SK-N-SH treated with all-trans-retinoic acid at 6 μM for 48 hours (cell line): ENCODE data around the gene CHST15.

Source experiments
- ARNTL ChIP-seq: fragments of 450-650 bp; formaldehyde crosslinking; IDR thresholded peaks from 2 replicates; pipeline ENCODE4 v1.5.0; 2020; ENCODE audit warnings: low read depth, mild to moderate bottlenecking, moderate library complexity, borderline replicate concordance
- BACH2 ChIP-seq: fragments of 250-450 bp; sonication (Bioruptor Pico); IDR thresholded peaks from 2 replicates; pipeline ENCODE4 v1.9.0; 2021; ENCODE audit warnings: mild to moderate bottlenecking, borderline replicate concordance
- CREB5 ChIP-seq: fragments of 250-450 bp; sonication (Bioruptor Pico); IDR thresholded peaks from 2 replicates; pipeline ENCODE4 v1.5.1; 2020; ENCODE audit warnings: low read depth, mild to moderate bottlenecking, moderate library complexity
- ESRRG ChIP-seq: fragments of 250-450 bp; sonication (Bioruptor Pico); IDR thresholded peaks from 2 replicates; pipeline ENCODE4 v1.6.1; 2021; ENCODE audit warnings: mild to moderate bottlenecking
- GLIS3 ChIP-seq: fragments of 250-450 bp; sonication (Bioruptor Pico); IDR thresholded peaks from 2 replicates; pipeline ENCODE4 v1.5.0; 2020; ENCODE audit warnings: mild to moderate bottlenecking, moderate library complexity
- PATZ1 ChIP-seq: fragments of 250-450 bp; sonication (Bioruptor Pico); IDR thresholded peaks from 2 replicates; pipeline ENCODE4 v1.8.0; 2020; ENCODE audit warnings: mild to moderate bottlenecking, moderate library complexity, borderline replicate concordance
- RARB ChIP-seq: fragments of 250-450 bp; sonication (Bioruptor Pico); IDR thresholded peaks from 2 replicates; pipeline ENCODE4 v1.8.0; 2021; ENCODE audit warnings: mild to moderate bottlenecking, moderate library complexity
- SNAI2 ChIP-seq: fragments of 250-450 bp; sonication (Bioruptor Pico); IDR thresholded peaks from 2 replicates; pipeline ENCODE4 v1.5.0; 2020; ENCODE audit warnings: mild to moderate bottlenecking, moderate library complexity
- TCF4 ChIP-seq: fragments of 250-450 bp; sonication (Bioruptor Pico); IDR thresholded peaks from 2 replicates; pipeline ENCODE4 v1.8.0; 2021; ENCODE audit warnings: mild to moderate bottlenecking, moderate library complexity, borderline replicate concordance
- ZFP3 ChIP-seq: fragments of 250-450 bp; sonication (Bioruptor Pico); IDR thresholded peaks from 2 replicates; pipeline ENCODE4 v1.5.0; 2020; ENCODE audit warnings: mild to moderate bottlenecking, moderate library complexity
- ZFP30 ChIP-seq: fragments of 450-650 bp; formaldehyde crosslinking; IDR thresholded peaks from 2 replicates; pipeline ENCODE4 v1.5.0; 2022; ENCODE audit warnings: mild to moderate bottlenecking, moderate library complexity
- ZNF8 ChIP-seq: fragments of 450-650 bp; formaldehyde crosslinking; IDR thresholded peaks from 2 replicates; pipeline ENCODE4 v1.5.0; 2020; ENCODE audit warnings: mild to moderate bottlenecking, moderate library complexity
- TF ChIP-seq, protein P1 (sequence below): fragments of 250-450 bp; sonication (Bioruptor Pico); IDR thresholded peaks from 2 replicates; pipeline ENCODE4 v1.5.0; 2020; ENCODE audit warnings: mild to moderate bottlenecking, moderate library complexity
- TF ChIP-seq, protein P2 (sequence below): fragments of 250-450 bp; sonication (Bioruptor Pico); IDR thresholded peaks from 2 replicates; pipeline ENCODE4 v1.5.1; 2021; ENCODE audit warnings: mild to moderate bottlenecking, moderate library complexity

DNA sequence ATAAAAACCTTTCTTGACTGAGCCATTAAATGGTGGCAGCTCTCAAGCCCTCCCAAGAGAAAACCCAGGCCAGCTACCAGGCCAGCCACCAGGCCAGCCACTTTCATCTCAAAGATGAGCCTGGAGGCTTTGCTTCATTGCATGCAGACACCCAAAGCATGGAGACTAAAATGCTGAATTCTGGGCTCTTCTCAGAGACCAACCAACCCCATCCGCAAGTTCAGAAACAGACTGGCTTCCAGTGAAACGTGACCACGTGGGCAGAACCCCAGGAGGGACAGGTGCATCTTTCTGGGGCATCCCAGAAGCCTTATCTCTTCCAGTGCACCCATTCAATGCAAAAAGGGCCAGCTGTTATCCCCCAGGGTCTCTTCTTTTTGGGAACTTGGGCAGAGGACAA, 20.9 kb downstream of the CHST15 start:
- TF ChIP-seq RARB (no peak), PATZ1 (CRISPR knock-in tag) (no peak), ARNTL (no peak), ZFP3 (CRISPR knock-in tag) (no peak), ZFP30 (CRISPR knock-in tag) (no peak), BACH2 (CRISPR knock-in tag) (no peak), SNAI2 (CRISPR knock-in tag) (no peak), TCF4 (CRISPR knock-in tag) (no peak), GLIS3 (no peak), ESRRG (no peak), CREB5 (CRISPR knock-in tag) (no peak), ZNF8 (CRISPR knock-in tag) (no peak)
- TF ChIP-seq, protein P1, sequence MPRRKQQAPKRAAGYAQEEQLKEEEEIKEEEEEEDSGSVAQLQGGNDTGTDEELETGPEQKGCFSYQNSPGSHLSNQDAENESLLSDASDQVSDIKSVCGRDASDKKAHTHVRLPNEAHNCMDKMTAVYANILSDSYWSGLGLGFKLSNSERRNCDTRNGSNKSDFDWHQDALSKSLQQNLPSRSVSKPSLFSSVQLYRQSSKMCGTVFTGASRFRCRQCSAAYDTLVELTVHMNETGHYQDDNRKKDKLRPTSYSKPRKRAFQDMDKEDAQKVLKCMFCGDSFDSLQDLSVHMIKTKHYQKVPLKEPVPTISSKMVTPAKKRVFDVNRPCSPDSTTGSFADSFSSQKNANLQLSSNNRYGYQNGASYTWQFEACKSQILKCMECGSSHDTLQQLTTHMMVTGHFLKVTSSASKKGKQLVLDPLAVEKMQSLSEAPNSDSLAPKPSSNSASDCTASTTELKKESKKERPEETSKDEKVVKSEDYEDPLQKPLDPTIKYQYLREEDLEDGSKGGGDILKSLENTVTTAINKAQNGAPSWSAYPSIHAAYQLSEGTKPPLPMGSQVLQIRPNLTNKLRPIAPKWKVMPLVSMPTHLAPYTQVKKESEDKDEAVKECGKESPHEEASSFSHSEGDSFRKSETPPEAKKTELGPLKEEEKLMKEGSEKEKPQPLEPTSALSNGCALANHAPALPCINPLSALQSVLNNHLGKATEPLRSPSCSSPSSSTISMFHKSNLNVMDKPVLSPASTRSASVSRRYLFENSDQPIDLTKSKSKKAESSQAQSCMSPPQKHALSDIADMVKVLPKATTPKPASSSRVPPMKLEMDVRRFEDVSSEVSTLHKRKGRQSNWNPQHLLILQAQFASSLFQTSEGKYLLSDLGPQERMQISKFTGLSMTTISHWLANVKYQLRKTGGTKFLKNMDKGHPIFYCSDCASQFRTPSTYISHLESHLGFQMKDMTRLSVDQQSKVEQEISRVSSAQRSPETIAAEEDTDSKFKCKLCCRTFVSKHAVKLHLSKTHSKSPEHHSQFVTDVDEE (CRISPR knock-in tag) = no peak
- TF ChIP-seq, protein P2, sequence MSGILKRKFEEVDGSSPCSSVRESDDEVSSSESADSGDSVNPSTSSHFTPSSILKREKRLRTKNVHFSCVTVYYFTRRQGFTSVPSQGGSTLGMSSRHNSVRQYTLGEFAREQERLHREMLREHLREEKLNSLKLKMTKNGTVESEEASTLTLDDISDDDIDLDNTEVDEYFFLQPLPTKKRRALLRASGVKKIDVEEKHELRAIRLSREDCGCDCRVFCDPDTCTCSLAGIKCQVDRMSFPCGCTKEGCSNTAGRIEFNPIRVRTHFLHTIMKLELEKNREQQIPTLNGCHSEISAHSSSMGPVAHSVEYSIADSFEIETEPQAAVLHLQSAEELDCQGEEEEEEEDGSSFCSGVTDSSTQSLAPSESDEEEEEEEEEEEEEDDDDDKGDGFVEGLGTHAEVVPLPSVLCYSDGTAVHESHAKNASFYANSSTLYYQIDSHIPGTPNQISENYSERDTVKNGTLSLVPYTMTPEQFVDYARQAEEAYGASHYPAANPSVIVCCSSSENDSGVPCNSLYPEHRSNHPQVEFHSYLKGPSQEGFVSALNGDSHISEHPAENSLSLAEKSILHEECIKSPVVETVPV = no peak
